ENCODE results near the gene ZYG11B.
"Not testable (repeated sequence)": the region's sequence is repeated elsewhere in the genome, so short reads cannot be mapped to it uniquely, and the experiment has no call there.

ZYG11B gene

DNA sequence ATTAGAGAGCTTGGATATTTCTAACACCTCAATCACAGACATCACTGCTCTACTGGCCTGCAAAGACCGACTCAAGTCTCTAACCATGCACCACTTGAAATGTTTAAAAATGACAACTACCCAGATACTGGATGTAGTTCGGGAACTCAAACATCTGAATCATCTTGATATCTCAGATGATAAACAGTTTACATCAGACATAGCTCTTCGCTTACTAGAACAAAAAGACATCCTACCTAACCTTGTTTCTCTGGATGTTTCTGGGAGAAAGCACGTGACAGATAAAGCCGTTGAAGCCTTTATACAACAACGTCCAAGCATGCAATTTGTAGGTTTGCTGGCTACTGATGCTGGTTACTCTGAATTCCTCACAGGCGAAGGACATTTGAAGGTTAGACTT, 45.1 kb downstream of the ZYG11B start:
- H3K36me3 ChIP-seq (ENCODE audit: control insufficient read depth, insufficient read depth, low read length): no peaks in the 10 kb centered on the region
- peaks cover 2% of the 10 kb centered on the region for H3K4me1 ChIP-seq (ENCODE audit: control insufficient read depth, insufficient read depth, low read length)
- no peak overlapping the region for H3K4me3 ChIP-seq (ENCODE audit: low read depth, low read length)
- H3K9ac ChIP-seq (ENCODE audit: low read depth, low read length): no peak overlapping the region
- H3K9me3 ChIP-seq (ENCODE audit: control insufficient read depth, insufficient read depth, low read length): no peaks in the 10 kb centered on the region
- H3K27me3 ChIP-seq (ENCODE audit: control insufficient read depth, insufficient read depth, low read length): no peaks in the 10 kb centered on the region

DNA sequence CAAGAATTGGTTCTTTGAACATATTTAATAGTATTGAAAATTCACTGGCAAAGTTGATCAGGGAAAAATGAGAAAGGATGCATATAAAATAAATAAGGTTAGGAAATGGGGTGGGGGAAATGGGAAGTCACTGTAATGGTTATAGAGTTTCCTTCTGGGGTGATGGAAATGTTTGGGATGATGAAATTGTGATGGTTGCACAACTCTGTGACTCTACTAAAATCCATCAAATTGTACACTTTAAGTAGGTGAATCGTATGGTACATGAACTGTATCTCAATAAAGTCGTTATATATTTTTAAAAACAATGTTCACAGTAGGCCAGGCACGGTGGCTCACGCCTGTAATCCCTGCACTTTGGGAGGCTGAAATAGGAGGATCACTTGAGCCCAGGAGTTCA, 59.9 kb downstream of the ZYG11B start:
- Histone ChIP-seq H3K36me3 (ENCODE audit: control insufficient read depth, insufficient read depth, low read length) (no peaks in the 10 kb centered on the region), H3K4me3 (ENCODE audit: low read depth, low read length) (no peak overlapping the region), H3K27me3 (ENCODE audit: control insufficient read depth, insufficient read depth, low read length) (no peaks in the 10 kb centered on the region), H3K9ac (ENCODE audit: low read depth, low read length) (no peak overlapping the region), H3K9me3 (ENCODE audit: control insufficient read depth, insufficient read depth, low read length) (no peaks in the 10 kb centered on the region), H3K4me1 (ENCODE audit: control insufficient read depth, insufficient read depth, low read length) (no peaks in the 10 kb centered on the region)

DNA sequence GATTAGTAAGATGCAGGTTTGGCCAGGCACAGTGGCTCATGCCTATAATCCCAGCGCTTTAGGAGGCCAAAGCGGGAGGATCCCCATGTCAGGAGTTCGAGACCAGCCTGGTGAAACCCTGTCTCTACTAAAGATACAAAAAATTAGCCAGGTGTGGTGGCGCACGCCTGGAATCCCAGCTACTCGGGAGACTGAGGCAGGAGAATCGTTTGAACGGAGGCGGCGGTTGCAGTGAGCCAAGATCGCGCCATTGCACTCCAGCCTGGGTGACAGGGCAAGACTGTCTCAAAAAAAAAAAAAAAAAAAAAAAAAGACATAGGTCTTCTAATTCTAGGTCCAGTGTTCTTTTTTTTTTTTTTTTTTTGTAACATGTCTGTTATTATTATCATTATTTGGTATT, 64.2 kb downstream of the ZYG11B start:
- H3K27me3 ChIP-seq (ENCODE audit: control insufficient read depth, insufficient read depth, low read length); H3K4me1 ChIP-seq (ENCODE audit: control insufficient read depth, insufficient read depth, low read length); H3K36me3 ChIP-seq (ENCODE audit: control insufficient read depth, insufficient read depth, low read length); H3K9me3 ChIP-seq (ENCODE audit: control insufficient read depth, insufficient read depth, low read length); H3K9ac ChIP-seq (ENCODE audit: low read depth, low read length); H3K4me3 ChIP-seq (ENCODE audit: low read depth, low read length): not testable (repeated sequence)

DNA sequence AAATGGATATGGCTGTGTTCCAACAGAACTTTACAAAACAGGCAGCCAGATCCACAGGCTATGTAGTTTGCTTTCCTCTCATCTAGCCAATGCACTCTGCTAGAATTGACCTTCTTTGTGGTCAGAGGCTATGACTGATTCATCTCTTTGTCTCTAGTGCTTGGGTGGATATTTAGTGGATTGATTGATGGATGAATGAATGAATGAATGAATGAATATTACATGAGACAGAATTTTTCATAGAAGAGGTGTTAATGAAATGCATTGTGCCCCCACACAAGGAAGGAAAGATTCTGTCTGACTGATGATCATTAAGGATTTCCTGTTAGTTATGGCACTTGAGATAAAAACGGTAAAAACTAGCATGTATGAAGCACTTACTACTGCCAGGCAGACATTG, 65.8 kb downstream of the ZYG11B start:
- no peaks in the 10 kb centered on the region for H3K9me3 ChIP-seq (ENCODE audit: control insufficient read depth, insufficient read depth, low read length)
- no peaks in the 10 kb centered on the region for H3K4me1 ChIP-seq (ENCODE audit: control insufficient read depth, insufficient read depth, low read length)
- no peaks in the 10 kb centered on the region for H3K27me3 ChIP-seq (ENCODE audit: control insufficient read depth, insufficient read depth, low read length)
- H3K36me3 ChIP-seq (ENCODE audit: control insufficient read depth, insufficient read depth, low read length): no peaks in the 10 kb centered on the region
- no peak overlapping the region for H3K9ac ChIP-seq (ENCODE audit: low read depth, low read length)
- no peak overlapping the region for H3K4me3 ChIP-seq (ENCODE audit: low read depth, low read length)

DNA sequence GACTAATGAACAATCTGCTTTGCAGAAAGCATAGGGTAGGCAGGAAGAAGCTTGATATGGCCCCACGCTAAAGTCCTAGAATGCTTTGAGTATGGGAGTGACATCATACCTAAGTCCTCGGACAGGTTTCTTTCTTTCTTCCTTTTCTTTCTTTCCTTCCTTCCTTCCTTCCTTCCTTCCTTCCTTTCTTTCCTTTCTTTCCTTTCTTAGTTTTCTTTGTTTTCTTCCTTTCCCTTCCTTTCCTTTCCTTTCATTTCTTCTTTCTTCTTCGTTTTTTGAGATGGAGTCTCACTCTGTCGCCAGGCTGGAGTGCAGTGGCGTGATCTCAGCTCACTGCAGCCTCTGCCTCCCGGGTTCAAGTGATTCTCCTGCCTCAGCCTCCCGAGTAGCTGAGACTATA, 67.5 kb downstream of the ZYG11B start:
- H3K27me3 ChIP-seq (ENCODE audit: control insufficient read depth, insufficient read depth, low read length); H3K9me3 ChIP-seq (ENCODE audit: control insufficient read depth, insufficient read depth, low read length); H3K36me3 ChIP-seq (ENCODE audit: control insufficient read depth, insufficient read depth, low read length); H3K4me3 ChIP-seq (ENCODE audit: low read depth, low read length); H3K9ac ChIP-seq (ENCODE audit: low read depth, low read length); H3K4me1 ChIP-seq (ENCODE audit: control insufficient read depth, insufficient read depth, low read length): not testable (repeated sequence)

DNA sequence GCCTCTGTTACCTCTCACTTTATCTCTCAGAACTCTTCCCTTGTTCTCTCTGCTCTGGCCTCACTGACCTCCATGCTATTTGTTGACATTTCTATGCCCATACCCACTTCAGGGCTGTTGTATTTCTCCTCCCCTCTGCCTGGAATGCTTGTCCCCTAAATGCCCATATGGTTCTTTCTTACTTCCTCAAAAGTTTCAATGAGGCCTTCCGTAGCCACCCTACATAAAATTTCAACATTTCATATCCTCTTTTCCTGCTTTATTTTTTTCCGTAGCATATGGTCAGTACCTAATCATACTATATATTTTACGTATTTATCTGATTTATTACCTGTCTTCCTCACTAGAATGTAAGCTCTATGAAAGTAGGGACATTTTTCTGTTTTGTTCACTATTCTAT, 69.2 kb downstream of the ZYG11B start:
- Histone ChIP-seq H3K27me3 (ENCODE audit: control insufficient read depth, insufficient read depth, low read length) (no peaks in the 10 kb centered on the region), H3K4me1 (ENCODE audit: control insufficient read depth, insufficient read depth, low read length) (no peaks in the 10 kb centered on the region), H3K9me3 (ENCODE audit: control insufficient read depth, insufficient read depth, low read length) (no peaks in the 10 kb centered on the region), H3K36me3 (ENCODE audit: control insufficient read depth, insufficient read depth, low read length) (no peaks in the 10 kb centered on the region), H3K9ac (ENCODE audit: low read depth, low read length) (no peak overlapping the region), H3K4me3 (ENCODE audit: low read depth, low read length) (no peak overlapping the region)

DNA sequence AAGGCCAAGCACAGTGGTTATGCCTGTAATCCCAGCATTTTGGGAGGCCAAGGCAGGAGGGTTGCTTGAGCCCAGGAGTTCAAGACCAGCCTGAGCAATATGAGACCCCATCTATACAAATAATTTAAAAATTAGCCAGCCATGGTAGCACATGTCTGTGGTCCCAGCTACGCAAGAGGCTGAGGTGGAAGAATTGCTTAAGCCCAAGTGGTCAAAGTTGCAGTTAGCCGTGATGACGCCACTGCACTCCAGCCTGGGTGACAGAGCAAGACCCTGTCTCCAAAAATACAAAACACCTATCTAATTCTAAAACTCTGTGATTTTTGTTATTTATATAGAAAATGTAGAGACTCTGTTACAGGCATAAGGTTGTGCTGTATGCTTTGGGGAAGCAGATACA, 72.1 kb downstream of the ZYG11B start:
- no peak overlapping the region for H3K4me3 ChIP-seq (ENCODE audit: low read depth, low read length)
- H3K4me1 ChIP-seq (ENCODE audit: control insufficient read depth, insufficient read depth, low read length): no peaks in the 10 kb centered on the region
- H3K36me3 ChIP-seq (ENCODE audit: control insufficient read depth, insufficient read depth, low read length): no peaks in the 10 kb centered on the region
- H3K9me3 ChIP-seq (ENCODE audit: control insufficient read depth, insufficient read depth, low read length): no peaks in the 10 kb centered on the region
- no peak overlapping the region for H3K9ac ChIP-seq (ENCODE audit: low read depth, low read length)
- no peaks in the 10 kb centered on the region for H3K27me3 ChIP-seq (ENCODE audit: control insufficient read depth, insufficient read depth, low read length)

DNA sequence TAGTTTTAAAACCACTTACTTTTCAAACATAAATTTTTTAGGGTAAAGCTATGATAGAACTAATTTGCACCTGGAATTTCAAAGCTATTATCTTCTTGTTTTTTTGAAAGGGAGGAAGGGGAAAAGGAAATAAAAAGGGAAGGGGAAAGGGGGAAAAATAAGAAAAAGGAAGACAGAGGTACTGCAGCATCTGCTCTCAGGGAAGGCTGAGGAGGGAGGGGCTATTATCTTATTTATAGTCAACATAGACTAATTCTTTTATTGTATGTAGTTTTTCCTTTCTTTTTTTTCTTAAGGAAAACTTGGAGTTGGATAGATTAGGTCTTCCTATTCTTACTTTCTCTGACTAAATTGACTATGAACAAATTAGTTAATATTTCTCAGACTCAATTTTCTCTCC, 74.8 kb downstream of the ZYG11B start:
- Histone ChIP-seq H3K4me3 (ENCODE audit: low read depth, low read length) (no peak overlapping the region), H3K9ac (ENCODE audit: low read depth, low read length) (no peak overlapping the region), H3K9me3 (ENCODE audit: control insufficient read depth, insufficient read depth, low read length) (no peaks in the 10 kb centered on the region), H3K36me3 (ENCODE audit: control insufficient read depth, insufficient read depth, low read length) (no peaks in the 10 kb centered on the region), H3K4me1 (ENCODE audit: control insufficient read depth, insufficient read depth, low read length) (no peaks in the 10 kb centered on the region), H3K27me3 (ENCODE audit: control insufficient read depth, insufficient read depth, low read length) (no peaks in the 10 kb centered on the region)

DNA sequence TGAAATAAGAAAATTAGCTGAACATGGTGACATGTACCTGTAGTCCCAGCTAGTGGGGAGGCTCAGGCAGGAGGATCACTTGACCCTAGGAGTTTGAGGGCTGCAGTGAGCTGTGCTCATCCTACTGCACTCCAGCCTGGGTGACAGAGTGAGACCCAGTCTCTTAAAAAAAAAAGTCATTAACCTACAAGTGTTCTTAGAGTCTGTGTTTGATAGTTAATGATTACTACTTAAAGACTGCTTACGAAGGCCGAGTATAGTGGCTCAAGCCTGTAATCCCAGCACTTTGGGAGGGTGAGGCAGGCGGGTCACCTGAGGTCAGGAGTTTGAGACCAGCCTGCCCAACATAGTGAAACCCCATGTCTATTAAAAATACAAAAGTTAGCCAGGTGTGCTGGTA, 77.8 kb downstream of the ZYG11B start:
- H3K4me3 ChIP-seq (ENCODE audit: low read depth, low read length); H3K36me3 ChIP-seq (ENCODE audit: control insufficient read depth, insufficient read depth, low read length); H3K9me3 ChIP-seq (ENCODE audit: control insufficient read depth, insufficient read depth, low read length); H3K4me1 ChIP-seq (ENCODE audit: control insufficient read depth, insufficient read depth, low read length); H3K27me3 ChIP-seq (ENCODE audit: control insufficient read depth, insufficient read depth, low read length); H3K9ac ChIP-seq (ENCODE audit: low read depth, low read length): not testable (repeated sequence)

DNA sequence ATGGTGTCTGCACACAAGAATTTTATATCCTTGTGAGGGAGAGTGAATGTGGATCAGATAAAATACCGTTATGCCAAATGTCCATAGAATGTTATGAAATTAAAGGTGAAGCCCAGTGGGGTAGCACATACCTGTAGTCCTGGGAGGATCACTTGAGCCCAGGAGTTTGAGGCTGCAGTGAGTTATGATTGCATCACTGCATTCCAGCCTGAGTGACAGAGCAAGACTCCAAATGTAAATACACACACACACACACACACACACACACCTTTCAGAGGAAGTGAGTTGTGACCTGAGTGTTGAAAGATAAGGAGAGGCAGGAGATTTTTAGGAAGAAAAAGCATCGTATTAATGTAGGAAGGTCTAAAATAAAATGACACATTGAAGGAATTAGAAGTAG, 88.2 kb downstream of the ZYG11B start:
- no peaks in the 10 kb centered on the region for H3K9me3 ChIP-seq (ENCODE audit: control insufficient read depth, insufficient read depth, low read length)
- H3K4me3 ChIP-seq (ENCODE audit: low read depth, low read length): no peak overlapping the region
- H3K9ac ChIP-seq (ENCODE audit: low read depth, low read length): no peak overlapping the region
- H3K36me3 ChIP-seq (ENCODE audit: control insufficient read depth, insufficient read depth, low read length): no peaks in the 10 kb centered on the region
- no peaks in the 10 kb centered on the region for H3K27me3 ChIP-seq (ENCODE audit: control insufficient read depth, insufficient read depth, low read length)
- no peaks in the 10 kb centered on the region for H3K4me1 ChIP-seq (ENCODE audit: control insufficient read depth, insufficient read depth, low read length)

DNA sequence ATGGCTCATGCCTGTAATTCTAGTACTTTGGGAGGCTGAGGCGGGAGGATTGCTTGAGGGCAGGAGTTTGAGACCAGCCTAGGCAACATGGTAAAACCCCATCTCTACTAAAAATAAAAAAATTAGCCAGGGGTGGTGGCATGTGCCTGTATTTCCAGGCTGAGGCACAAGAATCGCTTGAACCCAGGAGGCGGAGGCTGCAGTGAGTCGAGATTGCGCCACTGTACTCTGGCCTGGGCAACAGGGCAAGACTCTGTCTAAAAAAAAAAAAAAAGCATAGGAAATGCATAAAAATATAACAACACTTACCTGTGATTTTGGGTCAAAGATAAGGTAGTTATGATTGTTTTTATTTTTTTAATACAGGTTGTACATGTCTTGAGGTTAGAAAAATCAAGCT, 94.6 kb downstream of the ZYG11B start:
- not testable (repeated sequence) for H3K4me3 ChIP-seq (ENCODE audit: low read depth, low read length); H3K36me3 ChIP-seq (ENCODE audit: control insufficient read depth, insufficient read depth, low read length); H3K9me3 ChIP-seq (ENCODE audit: control insufficient read depth, insufficient read depth, low read length); H3K27me3 ChIP-seq (ENCODE audit: control insufficient read depth, insufficient read depth, low read length); H3K9ac ChIP-seq (ENCODE audit: low read depth, low read length); H3K4me1 ChIP-seq (ENCODE audit: control insufficient read depth, insufficient read depth, low read length)

DNA sequence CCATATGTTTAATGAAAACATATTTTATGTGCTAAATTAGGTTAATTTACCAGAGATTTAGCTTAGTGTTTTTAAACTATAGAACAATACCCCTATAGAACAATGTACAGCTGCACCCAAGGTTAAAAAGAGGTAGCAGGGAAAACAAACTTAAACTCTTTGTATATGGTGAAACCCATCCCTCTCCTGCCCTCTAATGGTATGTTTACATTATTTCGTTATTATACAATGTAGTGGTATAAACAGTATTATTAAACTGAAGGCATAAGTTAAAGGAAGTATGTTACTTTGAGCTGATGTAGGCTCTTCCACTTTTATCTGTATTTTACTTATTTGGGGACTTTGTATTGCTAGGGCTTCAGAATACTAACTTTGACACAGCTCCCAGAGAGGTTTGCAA, 99.6 kb downstream of the ZYG11B start:
- Histone ChIP-seq H3K9me3 (ENCODE audit: control insufficient read depth, insufficient read depth, low read length) (no peaks in the 10 kb centered on the region), H3K4me3 (ENCODE audit: low read depth, low read length) (no peak overlapping the region)

DNA sequence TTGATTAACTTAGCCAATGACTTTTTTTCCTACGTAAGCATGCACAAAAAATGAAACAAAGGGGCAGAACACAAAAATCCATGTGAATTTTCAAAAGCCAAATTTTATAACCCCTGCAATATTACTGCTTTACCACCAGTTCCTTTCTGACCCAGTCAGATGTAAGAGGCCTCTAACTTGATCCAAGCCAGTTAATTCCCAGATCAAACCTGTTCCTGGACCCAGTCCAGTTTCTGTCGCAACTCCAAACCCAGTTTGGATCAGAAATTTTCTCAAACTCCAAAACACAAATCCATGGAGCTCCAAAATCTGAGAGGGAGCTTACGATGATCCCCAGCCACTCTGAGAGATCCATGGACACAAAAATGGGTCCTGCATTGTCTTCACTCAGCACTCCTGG, 108.5 kb downstream of the ZYG11B start:
- no peaks in the 10 kb centered on the region for H3K36me3 ChIP-seq (ENCODE audit: control insufficient read depth, insufficient read depth, low read length)
- H3K4me1 ChIP-seq (ENCODE audit: control insufficient read depth, insufficient read depth, low read length): peaks cover 16% of the 10 kb centered on the region
- H3K27me3 ChIP-seq (ENCODE audit: control insufficient read depth, insufficient read depth, low read length): no peaks in the 10 kb centered on the region
- no peak overlapping the region for H3K4me3 ChIP-seq (ENCODE audit: low read depth, low read length)
- H3K9me3 ChIP-seq (ENCODE audit: control insufficient read depth, insufficient read depth, low read length): no peaks in the 10 kb centered on the region
- no peak overlapping the region for H3K9ac ChIP-seq (ENCODE audit: low read depth, low read length)

More for the DNA sequence above, 99.6 kb downstream of the ZYG11B start:
- no peaks in the 10 kb centered on the region for H3K36me3 ChIP-seq (ENCODE audit: control insufficient read depth, insufficient read depth, low read length)
- H3K4me1 ChIP-seq (ENCODE audit: control insufficient read depth, insufficient read depth, low read length): no peaks in the 10 kb centered on the region
- H3K9ac ChIP-seq (ENCODE audit: low read depth, low read length): no peak overlapping the region
- H3K27me3 ChIP-seq (ENCODE audit: control insufficient read depth, insufficient read depth, low read length): no peaks in the 10 kb centered on the region

Data from iPS-15b (cell line).